DMS114 treated with DMSO at 0.1 percent for 48 hours (cell line): ENCODE results near the gene RIMS4.
"Not testable (repeated sequence)": the region's sequence is repeated elsewhere in the genome, so short reads cannot be mapped to it uniquely, and the experiment has no call there.

ENCODE experiments used
- DNase-seq: peaks from one replicate; lab custom pipeline; 2025; ENCODE audit not compliant: unreplicated experiment; lab: John Stamatoyannopoulos, UW

Gene RIMS4

GRCh38 chr20:44830995-44831394, 20.6 kb upstream of the RIMS4 start:
- DNase-seq: no peak

DNA sequence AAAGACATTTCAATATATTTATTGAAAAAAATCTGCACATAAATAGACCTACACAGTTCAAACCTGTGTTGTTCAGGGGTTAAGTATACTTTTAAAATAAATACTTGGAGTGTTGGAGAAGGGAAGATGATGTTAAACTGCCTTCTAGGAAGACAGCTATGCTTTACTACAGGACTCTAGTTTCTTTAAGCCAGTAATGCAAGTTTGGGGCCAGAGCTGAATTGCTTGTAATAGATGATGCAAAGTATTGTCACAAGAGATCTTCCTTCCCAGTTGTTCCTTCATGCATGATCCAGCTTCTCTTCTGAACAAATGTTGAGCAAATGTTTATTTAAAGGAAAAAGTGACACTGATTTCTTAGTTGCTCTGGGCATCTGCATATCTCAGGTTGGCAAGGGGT, 20.2 kb upstream of the RIMS4 start:
- no peak for DNase-seq

DNA sequence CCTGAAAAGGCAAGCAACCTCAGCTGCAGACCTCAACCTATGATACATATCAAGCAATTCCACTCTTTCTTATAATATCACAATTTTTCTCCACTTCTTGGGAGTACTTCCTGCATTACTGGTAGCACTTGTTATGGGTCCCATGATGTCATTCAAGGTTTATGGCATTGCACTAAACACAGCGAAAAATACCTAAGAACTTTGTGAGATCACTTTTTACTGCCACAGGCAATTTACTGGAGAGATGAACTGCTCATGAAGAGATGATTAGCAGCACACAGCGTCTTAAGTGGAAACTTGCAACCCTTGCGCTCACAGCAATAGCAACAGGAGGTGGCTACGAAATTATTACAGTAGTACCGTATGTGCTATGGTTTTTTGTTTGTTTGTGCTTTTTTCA, 19.3 kb upstream of the RIMS4 start:
- DNase-seq: no peak

GRCh38 chr20:44828640-44829039, 18.3 kb upstream of the RIMS4 start:
- DNase-seq: no peak

DNA sequence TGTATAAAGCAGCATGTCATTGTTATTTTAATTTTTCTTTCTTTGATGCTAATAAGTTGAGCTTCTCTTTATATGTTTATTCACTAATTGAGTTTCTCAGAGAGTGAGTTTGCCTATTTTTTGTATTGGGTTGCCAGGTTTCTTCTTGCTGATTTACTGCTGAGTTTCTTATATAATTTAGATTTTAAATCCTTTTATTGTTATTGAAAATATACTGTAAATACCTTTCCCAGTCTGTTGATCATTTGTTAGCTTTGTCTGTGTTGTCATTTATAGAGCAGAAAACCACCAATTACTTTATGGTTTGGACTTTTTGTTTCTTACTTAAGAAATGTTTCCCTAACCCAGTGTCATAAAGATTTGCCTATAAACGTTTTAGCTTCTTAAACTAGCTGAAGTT, 17.1 kb upstream of the RIMS4 start:
- no peak for DNase-seq

- DNase-seq: not testable (repeated sequence)
Measured at GRCh38 chr20:44821576-44821975, 11.2 kb upstream of the RIMS4 start.

- no peak for DNase-seq
Measured at GRCh38 chr20:44819936-44820335, 9.6 kb upstream of the RIMS4 start.

DNA sequence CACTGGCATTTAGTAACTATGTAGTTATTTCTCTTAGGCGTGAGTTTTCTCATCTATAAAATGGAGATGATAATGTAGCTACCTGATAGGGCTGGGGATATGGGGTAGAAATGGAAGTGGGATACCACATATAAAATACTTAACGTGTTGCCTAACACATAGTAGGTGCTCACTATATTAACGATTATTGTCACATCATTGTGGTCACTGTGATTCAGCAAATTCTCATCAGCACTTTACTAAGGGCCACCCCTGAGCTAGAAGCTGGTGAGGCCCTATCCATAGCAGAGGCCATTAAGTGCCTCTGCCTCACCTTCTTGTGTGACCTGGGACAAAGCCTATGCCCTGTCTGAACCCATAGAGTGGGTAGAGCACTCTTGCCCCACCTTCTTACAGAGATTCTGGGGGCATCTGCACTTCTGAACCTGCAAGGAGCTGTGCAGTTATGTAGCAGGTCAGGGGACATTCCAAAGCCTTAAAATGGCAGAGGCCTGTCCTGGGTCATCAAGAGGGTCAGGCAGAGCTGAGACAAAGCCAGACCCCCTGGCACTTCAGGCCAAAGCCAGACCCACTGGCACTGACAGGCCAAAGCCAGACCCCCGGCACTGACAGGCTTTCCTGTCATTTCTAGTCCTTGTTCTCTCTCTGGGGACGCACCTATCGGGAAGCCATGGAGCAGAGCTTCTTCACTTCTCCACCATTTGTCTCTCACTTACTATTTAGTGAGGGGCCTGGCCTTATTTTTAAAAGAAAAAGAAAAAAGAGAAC, 7.0 kb upstream of the RIMS4 start:
- no peak for DNase-seq

GRCh38 chr20:44814937-44815336, 4.6 kb upstream of the RIMS4 start:
- no peak for DNase-seq

GRCh38 chr20:44811150-44811685, 872 bp upstream of the RIMS4 start:
- no peak for DNase-seq

GRCh38 chr20:44810061-44810390, 320 bp downstream of the RIMS4 start:
- no peak for DNase-seq

DNA sequence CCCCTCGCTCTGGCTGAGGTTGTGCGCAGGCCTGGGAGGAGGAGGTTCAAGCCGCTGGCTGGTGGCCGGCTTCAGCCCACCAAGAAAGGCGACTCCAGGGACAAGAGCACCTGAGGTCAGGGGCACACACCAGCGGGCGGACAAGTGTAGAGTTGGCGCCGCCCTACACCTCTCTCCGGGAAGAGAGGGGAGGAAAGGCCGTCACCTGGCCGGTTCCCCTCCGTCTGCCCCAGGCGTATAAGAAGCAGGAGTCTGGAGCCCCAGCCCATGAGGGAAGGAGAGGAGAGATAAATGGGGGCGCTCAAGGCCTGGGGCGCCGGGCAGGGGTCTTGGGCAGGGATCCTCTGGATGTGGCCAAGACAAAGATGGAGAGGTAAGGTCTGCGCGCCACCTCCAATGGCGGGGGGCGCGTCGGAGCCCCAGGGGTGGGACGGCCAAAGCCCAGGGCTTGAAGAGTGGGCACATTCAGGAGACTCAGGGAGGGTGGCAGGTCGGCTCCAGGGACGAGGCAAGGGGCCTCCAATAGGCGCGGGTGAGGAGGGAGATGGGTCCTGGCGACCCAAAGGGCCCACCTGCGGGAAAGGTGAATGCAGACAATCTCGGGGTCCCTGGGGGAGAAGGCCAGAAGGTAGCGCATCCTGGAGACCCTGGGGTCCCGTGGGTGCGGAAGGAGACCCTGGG, 826 bp downstream of the RIMS4 start:
- DNase-seq: no peak

DNA sequence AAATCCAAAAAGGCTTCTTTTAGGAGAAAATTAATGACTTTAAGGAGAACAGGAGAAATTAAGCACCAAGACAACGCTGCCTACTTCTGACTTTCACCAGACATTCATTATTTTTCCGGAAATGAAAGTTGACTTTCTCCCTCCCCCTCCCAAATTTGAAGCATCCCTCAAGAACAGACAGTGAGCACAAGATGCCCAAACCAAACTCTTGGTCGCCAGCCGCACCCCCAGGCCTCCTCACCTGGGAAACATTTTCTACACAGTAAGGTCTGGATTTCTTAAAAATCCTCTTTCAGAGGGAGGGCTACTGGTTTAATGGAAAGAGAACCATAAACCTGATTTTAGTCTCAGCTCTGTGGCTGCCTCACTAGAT, 2.7 kb downstream of the RIMS4 start:
- DNase-seq: no peak

- DNase-seq: no peak
Measured at GRCh38 chr20:44807051-44807683, 3.2 kb downstream of the RIMS4 start.

GRCh38 chr20:44805979-44806620, 4.2 kb downstream of the RIMS4 start:
- no peak for DNase-seq

GRCh38 chr20:44805335-44805978, 4.9 kb downstream of the RIMS4 start:
- DNase-seq: no peak

DNA sequence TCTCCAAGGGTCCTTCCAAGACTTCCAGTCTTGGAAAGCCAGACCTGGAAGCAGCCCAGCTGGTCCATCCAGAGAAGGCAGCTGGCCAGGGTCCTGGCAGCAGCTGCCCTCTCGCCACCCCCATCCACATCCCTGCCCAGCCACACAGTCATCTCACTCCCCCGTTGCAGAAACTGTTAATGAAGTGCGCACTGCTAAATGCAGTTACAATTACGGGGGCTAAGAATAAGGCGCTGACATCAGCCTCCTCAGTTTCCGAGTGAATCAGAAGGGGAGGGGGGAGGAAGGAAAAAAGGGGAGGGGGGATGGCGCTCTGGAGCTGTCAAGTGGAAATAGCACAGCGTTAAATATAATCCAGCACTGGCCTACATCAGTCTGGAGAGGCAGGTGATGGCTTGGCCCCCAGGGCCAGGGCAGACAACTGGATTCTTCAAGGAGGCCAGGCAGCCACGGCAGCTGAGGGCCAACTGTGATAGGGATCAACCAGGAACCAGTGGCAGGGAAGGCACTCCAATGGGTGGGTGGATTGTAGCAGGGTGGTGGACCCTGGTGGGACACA, 6.9 kb downstream of the RIMS4 start:
- no peak for DNase-seq

DNA sequence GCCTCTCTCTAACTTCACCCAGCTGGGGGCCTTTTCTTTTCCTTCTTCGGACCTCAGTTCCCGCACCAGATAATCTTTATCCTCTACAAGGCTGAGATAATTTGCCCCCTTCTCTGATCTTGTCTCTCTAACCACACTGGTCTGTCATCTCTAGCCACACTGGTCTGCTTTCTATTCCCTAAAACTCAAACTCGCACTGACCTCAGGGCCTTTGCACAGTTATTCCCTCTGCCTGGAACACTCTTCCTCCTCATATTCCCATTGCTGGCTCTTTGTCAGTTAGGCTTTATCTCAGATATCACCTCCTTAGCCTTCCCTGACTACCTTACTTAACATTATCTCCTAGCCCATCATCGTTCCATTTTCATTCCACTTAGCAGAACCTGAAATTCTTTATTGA, 7.6 kb downstream of the RIMS4 start:
- DNase-seq: no peak

DNA sequence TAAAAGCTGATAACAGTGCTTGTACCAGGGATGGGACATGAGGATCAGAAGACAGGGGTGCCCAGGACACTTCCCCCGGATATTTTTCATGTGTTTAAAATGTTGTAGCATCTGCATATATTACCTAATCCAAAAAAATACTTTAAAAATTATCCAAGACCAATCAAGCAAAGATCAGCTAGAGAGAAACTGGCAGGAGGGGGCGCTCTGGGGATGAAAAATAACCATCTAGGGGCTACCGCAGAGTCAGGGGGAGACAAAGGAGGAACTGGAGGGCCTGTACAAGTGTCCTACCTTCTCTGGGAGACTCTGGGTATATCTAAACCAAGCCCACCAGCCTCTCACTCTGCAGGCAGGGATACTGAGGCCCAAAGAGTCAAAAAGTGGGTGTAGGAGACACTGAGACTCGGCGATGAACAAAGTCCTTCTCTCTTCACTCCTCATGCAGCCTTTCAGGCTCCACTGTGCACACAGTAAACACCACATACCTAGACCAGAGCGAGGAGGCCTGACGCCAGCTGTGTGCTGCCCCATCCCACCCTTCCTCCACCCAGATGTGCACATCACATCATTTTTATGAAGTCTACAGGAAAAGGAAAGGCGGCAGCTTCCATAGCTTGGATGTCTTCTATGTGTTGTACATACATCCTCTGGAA, 9.8 kb downstream of the RIMS4 start:
- no peak for DNase-seq

GRCh38 chr20:44799691-44800090, 10.7 kb downstream of the RIMS4 start:
- no peak for DNase-seq
